ENCODE data around the gene TPRX1. TPM values are rescaled to one million over a fixed set of nuclear protein-coding genes. Genes with fewer than 3 reads are reported as not detected.
"Not testable (repeated sequence)": the region's sequence is repeated elsewhere in the genome, so short reads cannot be mapped to it uniquely, and the experiment has no call there.

TPRX1 gene
- 0.03 TPM for polyA plus RNA-seq (2013, experiment 1 of 2)
- polyA plus RNA-seq (2013, experiment 2 of 2), result 0.04 TPM

DNA sequence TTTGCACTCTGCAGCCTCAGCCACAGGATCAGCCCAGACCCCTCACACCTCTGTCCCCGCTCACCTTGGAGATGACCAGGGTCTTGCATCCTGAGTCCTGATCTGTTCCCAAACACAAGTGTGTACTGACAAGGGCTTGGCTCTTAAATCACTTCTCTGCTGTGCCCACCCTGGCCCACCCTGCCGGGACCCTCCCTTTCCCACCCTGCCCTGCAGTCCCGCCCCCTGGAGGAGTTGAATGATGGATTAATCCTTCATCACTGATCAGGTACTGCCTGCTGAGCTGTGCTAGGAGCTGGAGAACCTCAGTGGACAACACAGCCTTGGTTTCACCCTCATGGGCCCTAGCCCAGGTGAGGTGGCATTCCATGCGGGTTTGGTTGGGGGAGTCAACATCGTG lies at the start of gene TPRX1:
Gene TPRX1, minus strand, starts transcription at position 101 of the 400 bp plus-strand sequence. Its CDS starts 12 bp downstream, at position 89.
- WGBS (ENCODE audit: extremely low coverage, insufficient coverage, low lambda C conversion rate), result no CpG with 5 or more reads among the region's 5 CpGs
- not testable (repeated sequence) for H3K36me3 ChIP-seq (ENCODE audit: control insufficient read depth, insufficient read depth, low read length)

DNA sequence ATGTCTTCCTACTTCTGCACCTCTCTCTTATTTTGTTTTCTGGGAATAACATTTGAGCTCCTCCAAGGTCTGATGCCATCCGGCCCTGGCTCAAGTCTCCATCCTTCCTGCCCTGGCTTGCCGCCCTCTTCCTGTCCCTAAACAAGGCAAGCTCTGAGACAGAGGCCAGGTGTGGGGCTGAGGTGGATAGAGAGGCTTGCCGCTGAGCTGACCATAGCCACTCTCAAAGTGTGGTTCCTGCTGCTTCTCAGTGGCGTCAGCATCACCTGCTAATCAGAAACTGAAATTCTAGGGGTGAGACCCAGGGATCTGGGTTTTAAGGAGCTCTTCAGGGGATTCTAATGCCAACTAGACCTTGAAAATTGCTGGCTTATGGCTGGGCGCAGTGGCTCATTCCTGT lies 48.7 kb upstream of the TPRX1 start:
- H3K4me1 ChIP-seq (ENCODE audit: control insufficient read depth, low read depth, low read length), result no peaks in the 10 kb centered on the region
- H2AK5ac ChIP-seq (ENCODE audit: low read length), result no peak overlapping the region
- DNase-seq, result no peak
- H3K9ac ChIP-seq (ENCODE audit: low read length), result no peak overlapping the region
- H3K79me1 ChIP-seq (ENCODE audit: low read length), result no peaks in the 10 kb centered on the region
- no peaks in the 10 kb centered on the region for H3K36me3 ChIP-seq (ENCODE audit: control insufficient read depth, insufficient read depth, low read length)
- no peak overlapping the region for H3K56ac ChIP-seq (ENCODE audit: low read length)
- H3K79me2 ChIP-seq (ENCODE audit: control insufficient read depth, insufficient read depth, low read length), result no peaks in the 10 kb centered on the region
- H2BK5ac ChIP-seq (ENCODE audit: low read length), result no peak overlapping the region
- H2BK120ac ChIP-seq (ENCODE audit: low read depth, low read length), result no peak overlapping the region
- no peak overlapping the region for H2BK15ac ChIP-seq (replicated peaks; ENCODE audit: low read depth)
- H4K8ac ChIP-seq (ENCODE audit: low read depth, low read length), result no peak overlapping the region
- no peak overlapping the region for H3K27ac ChIP-seq (ENCODE audit: low read depth, low read length)
- H3K4me2 ChIP-seq (ENCODE audit: low read length), result no peak overlapping the region
- WGBS (ENCODE audit: extremely low coverage, insufficient coverage, low lambda C conversion rate), result no CpG with 5 or more reads among the region's 5 CpGs
- H3K18ac ChIP-seq (ENCODE audit: low read length), result no peak overlapping the region
- H3K23ac ChIP-seq (ENCODE audit: low read length), result no peak overlapping the region
- H3K27me3 ChIP-seq (ENCODE audit: insufficient read depth, low read length, poor library complexity), result no peaks in the 10 kb centered on the region
- no peak overlapping the region for H3K4me3 ChIP-seq (ENCODE audit: low read length)
- no peak overlapping the region for H3K4ac ChIP-seq (ENCODE audit: low read depth, low read length)
- H4K5ac ChIP-seq (ENCODE audit: low read length), result no peak overlapping the region

More for the DNA sequence above, at the start of gene TPRX1:
- not testable (repeated sequence) for H3K79me2 ChIP-seq (ENCODE audit: control insufficient read depth, insufficient read depth, low read length); H3K4me3 ChIP-seq (ENCODE audit: low read length); H3K27me3 ChIP-seq (ENCODE audit: insufficient read depth, low read length, poor library complexity); H2BK15ac ChIP-seq (replicated peaks; ENCODE audit: low read depth); H3K23ac ChIP-seq (ENCODE audit: low read length); H4K5ac ChIP-seq (ENCODE audit: low read length); H3K18ac ChIP-seq (ENCODE audit: low read length); H3K56ac ChIP-seq (ENCODE audit: low read length); H2BK5ac ChIP-seq (ENCODE audit: low read length); H3K9ac ChIP-seq (ENCODE audit: low read length); H4K8ac ChIP-seq (ENCODE audit: low read depth, low read length); H3K79me1 ChIP-seq (ENCODE audit: low read length); H3K4ac ChIP-seq (ENCODE audit: low read depth, low read length); H2AK5ac ChIP-seq (ENCODE audit: low read length); H3K4me2 ChIP-seq (ENCODE audit: low read length); DNase-seq; H2BK120ac ChIP-seq (ENCODE audit: low read depth, low read length); H3K4me1 ChIP-seq (ENCODE audit: control insufficient read depth, low read depth, low read length); H3K27ac ChIP-seq (ENCODE audit: low read depth, low read length)

GRCh38 chr19:47848823-47849473 lies 44.6 kb upstream of the TPRX1 start:
- Histone ChIP-seq H4K8ac (ENCODE audit: low read depth, low read length) (no peak overlapping the region), H3K27me3 (ENCODE audit: insufficient read depth, low read length, poor library complexity) (no peaks in the 10 kb centered on the region), H3K36me3 (ENCODE audit: control insufficient read depth, insufficient read depth, low read length) (no peaks in the 10 kb centered on the region), H2BK120ac (ENCODE audit: low read depth, low read length) (no peak overlapping the region), H3K23ac (ENCODE audit: low read length) (no peak overlapping the region), H3K56ac (ENCODE audit: low read length) (peak overlapping the region; percentile 59), H3K9ac (ENCODE audit: low read length) (peak overlapping the region; percentile 20), H3K79me1 (ENCODE audit: low read length) (no peaks in the 10 kb centered on the region), H2BK5ac (ENCODE audit: low read length) (no peak overlapping the region), H3K4ac (ENCODE audit: low read depth, low read length) (no peak overlapping the region), H3K4me3 (ENCODE audit: low read length) (no peak overlapping the region), H3K4me1 (ENCODE audit: control insufficient read depth, low read depth, low read length) (no peaks in the 10 kb centered on the region), H2BK15ac (replicated peaks; ENCODE audit: low read depth) (no peak overlapping the region), H3K27ac (ENCODE audit: low read depth, low read length) (peak overlapping the region; percentile 49), H2AK5ac (ENCODE audit: low read length) (no peak overlapping the region), H3K79me2 (ENCODE audit: control insufficient read depth, insufficient read depth, low read length) (no peaks in the 10 kb centered on the region), H4K5ac (ENCODE audit: low read length) (no peak overlapping the region), H3K18ac (ENCODE audit: low read length) (no peak overlapping the region), H3K4me2 (ENCODE audit: low read length) (peak overlapping the region; percentile 17)
- DNase-seq, result peak; percentile 90
- no CpG with 5 or more reads among the region's 22 CpGs for WGBS (ENCODE audit: extremely low coverage, insufficient coverage, low lambda C conversion rate)

- Histone ChIP-seq H3K79me2 (ENCODE audit: control insufficient read depth, insufficient read depth, low read length) (no peaks in the 10 kb centered on the region), H2AK5ac (ENCODE audit: low read length) (no peak overlapping the region), H2BK15ac (replicated peaks; ENCODE audit: low read depth) (no peak overlapping the region), H4K5ac (ENCODE audit: low read length) (no peak overlapping the region), H3K23ac (ENCODE audit: low read length) (no peak overlapping the region), H3K4me1 (ENCODE audit: control insufficient read depth, low read depth, low read length) (no peaks in the 10 kb centered on the region), H3K27ac (ENCODE audit: low read depth, low read length) (peak overlapping the region; percentile 13), H3K4me3 (ENCODE audit: low read length) (no peak overlapping the region), H3K4me2 (ENCODE audit: low read length) (peak overlapping the region; percentile 17), H3K79me1 (ENCODE audit: low read length) (no peaks in the 10 kb centered on the region), H3K9ac (ENCODE audit: low read length) (peak overlapping the region; percentile 20), H3K4ac (ENCODE audit: low read depth, low read length) (no peak overlapping the region), H4K8ac (ENCODE audit: low read depth, low read length) (no peak overlapping the region), H3K56ac (ENCODE audit: low read length) (peak overlapping the region; percentile 59), H3K27me3 (ENCODE audit: insufficient read depth, low read length, poor library complexity) (no peaks in the 10 kb centered on the region), H3K18ac (ENCODE audit: low read length) (no peak overlapping the region), H3K36me3 (ENCODE audit: control insufficient read depth, insufficient read depth, low read length) (no peaks in the 10 kb centered on the region), H2BK120ac (ENCODE audit: low read depth, low read length) (no peak overlapping the region), H2BK5ac (ENCODE audit: low read length) (no peak overlapping the region)
- DNase-seq, result no peak
- WGBS (ENCODE audit: extremely low coverage, insufficient coverage, low lambda C conversion rate), result no CpG with 5 or more reads among the region's 10 CpGs
These were observed 44.1 kb upstream of the TPRX1 start for GRCh38 chr19:47848425-47848822.

DNA sequence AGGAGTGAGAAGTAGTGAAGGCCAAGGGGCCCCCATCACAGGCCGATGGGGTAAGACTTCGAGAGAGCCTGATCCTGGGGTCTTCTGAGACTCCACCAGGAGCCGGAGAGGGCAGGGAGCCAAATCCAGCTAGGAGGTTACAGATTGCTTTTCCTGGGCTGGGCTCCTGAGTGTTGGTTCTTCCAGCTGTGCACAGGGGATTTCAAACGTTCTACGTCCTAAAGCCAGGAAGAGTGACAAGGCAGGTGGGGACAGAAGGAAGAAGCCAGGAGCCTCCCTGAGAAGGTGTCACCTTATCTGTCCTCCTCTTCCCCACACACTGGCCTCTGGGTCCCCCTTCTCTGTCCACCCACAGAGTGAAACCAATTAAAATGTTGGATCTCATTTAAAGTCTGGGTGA lies 38.6 kb upstream of the TPRX1 start:
- Histone ChIP-seq H3K9ac (ENCODE audit: low read length) (no peak overlapping the region), H2AK5ac (ENCODE audit: low read length) (no peak overlapping the region), H3K4ac (ENCODE audit: low read depth, low read length) (no peak overlapping the region), H3K79me1 (ENCODE audit: low read length) (no peaks in the 10 kb centered on the region), H4K5ac (ENCODE audit: low read length) (no peak overlapping the region), H3K27ac (ENCODE audit: low read depth, low read length) (no peak overlapping the region), H2BK15ac (replicated peaks; ENCODE audit: low read depth) (no peak overlapping the region), H3K27me3 (ENCODE audit: insufficient read depth, low read length, poor library complexity) (no peaks in the 10 kb centered on the region), H3K4me2 (ENCODE audit: low read length) (no peak overlapping the region), H2BK5ac (ENCODE audit: low read length) (no peak overlapping the region), H2BK120ac (ENCODE audit: low read depth, low read length) (no peak overlapping the region), H4K8ac (ENCODE audit: low read depth, low read length) (no peak overlapping the region), H3K79me2 (ENCODE audit: control insufficient read depth, insufficient read depth, low read length) (no peaks in the 10 kb centered on the region), H3K4me3 (ENCODE audit: low read length) (no peak overlapping the region), H3K4me1 (ENCODE audit: control insufficient read depth, low read depth, low read length) (peaks cover 2% of the 10 kb centered on the region), H3K23ac (ENCODE audit: low read length) (no peak overlapping the region), H3K18ac (ENCODE audit: low read length) (no peak overlapping the region), H3K56ac (ENCODE audit: low read length) (no peak overlapping the region), H3K36me3 (ENCODE audit: control insufficient read depth, insufficient read depth, low read length) (no peaks in the 10 kb centered on the region)
- no CpG with 5 or more reads among the region's 5 CpGs for WGBS (ENCODE audit: extremely low coverage, insufficient coverage, low lambda C conversion rate)
- no peak for DNase-seq

- Histone ChIP-seq H3K4ac (ENCODE audit: low read depth, low read length) (no peak overlapping the region), H3K79me2 (ENCODE audit: control insufficient read depth, insufficient read depth, low read length) (no peaks in the 10 kb centered on the region), H3K56ac (ENCODE audit: low read length) (peak overlapping the region; percentile 34), H3K27me3 (ENCODE audit: insufficient read depth, low read length, poor library complexity) (no peaks in the 10 kb centered on the region), H3K4me2 (ENCODE audit: low read length) (no peak overlapping the region), H3K18ac (ENCODE audit: low read length) (no peak overlapping the region), H3K27ac (ENCODE audit: low read depth, low read length) (no peak overlapping the region), H2BK120ac (ENCODE audit: low read depth, low read length) (no peak overlapping the region), H3K4me3 (ENCODE audit: low read length) (no peak overlapping the region), H2BK15ac (replicated peaks; ENCODE audit: low read depth) (no peak overlapping the region), H2BK5ac (ENCODE audit: low read length) (no peak overlapping the region), H3K23ac (ENCODE audit: low read length) (no peak overlapping the region), H3K79me1 (ENCODE audit: low read length) (no peaks in the 10 kb centered on the region), H4K8ac (ENCODE audit: low read depth, low read length) (no peak overlapping the region), H3K9ac (ENCODE audit: low read length) (no peak overlapping the region), H2AK5ac (ENCODE audit: low read length) (no peak overlapping the region), H4K5ac (ENCODE audit: low read length) (no peak overlapping the region), H3K36me3 (ENCODE audit: control insufficient read depth, insufficient read depth, low read length) (no peaks in the 10 kb centered on the region), H3K4me1 (ENCODE audit: control insufficient read depth, low read depth, low read length) (peaks cover 2% of the 10 kb centered on the region)
- peak; percentile 78 for DNase-seq
- WGBS (ENCODE audit: extremely low coverage, insufficient coverage, low lambda C conversion rate), result no CpG with 5 or more reads among the region's 10 CpGs
These were observed 35.6 kb upstream of the TPRX1 start for GRCh38 chr19:47839913-47840312.

Measured in mesendoderm (in vitro differentiated cells).